ENCODE measurements around the gene NCKAP1.

DNA sequence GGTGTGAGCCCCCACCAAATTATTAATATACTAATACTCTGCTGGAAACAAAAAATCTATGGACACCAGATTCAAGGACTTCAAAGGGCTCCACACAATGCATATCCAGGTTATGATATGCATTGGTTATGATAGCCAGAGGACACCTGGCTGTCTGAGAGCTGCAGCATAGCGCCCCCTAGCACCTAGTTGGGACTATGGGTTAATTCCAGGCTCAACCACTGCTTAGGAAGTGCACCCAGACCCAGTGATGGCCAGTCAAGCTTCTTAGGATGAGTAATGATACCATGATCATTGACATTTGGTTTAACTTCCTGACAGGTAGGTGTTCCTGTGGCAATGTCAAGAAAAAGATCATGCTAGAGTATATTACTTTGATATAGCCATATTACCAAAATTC, 168.0 kb downstream of the NCKAP1 start:
- TF ChIP-seq POLR2A (IDR thresholded peaks at IDR 0.05), result no peak
- TF ChIP-seq CTCF (IDR thresholded peaks at IDR 0.05), result no peak
- TF ChIP-seq EP300 (IDR thresholded peaks at IDR 0.05), result no peak
- no peak for TF ChIP-seq POLR2AphosphoS5 (IDR thresholded peaks at IDR 0.05)
